Measurements from ENCODE around the gene TPRG1. TPM values are rescaled to one million over a fixed set of nuclear protein-coding genes. Genes with fewer than 3 reads are reported as not detected.

TPRG1 gene
- total RNA-seq, 4 donors from 2014 or later = 31.3 to 72.0 (median 47.0) TPM

DNA sequence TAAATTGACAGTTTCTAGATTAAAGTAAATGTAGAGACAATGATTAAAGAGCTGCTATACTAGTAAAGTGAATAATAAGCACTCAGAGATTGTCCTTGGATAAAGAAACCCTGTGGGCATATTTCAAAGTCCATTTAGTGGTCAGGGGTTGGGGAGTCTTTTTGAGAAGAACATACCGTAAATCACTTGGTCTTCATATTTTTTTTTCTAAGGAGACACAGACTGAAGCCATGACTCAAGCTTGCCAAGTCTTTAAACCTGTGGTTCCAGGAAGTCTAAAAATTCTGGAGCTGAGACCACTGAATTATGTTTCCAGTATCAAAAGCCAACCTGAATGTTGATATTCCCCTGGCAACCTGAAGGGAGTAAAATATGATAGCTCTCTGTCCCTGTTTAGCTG is 171.0 kb downstream of the TPRG1 start:
- TF ChIP-seq, protein P1, sequence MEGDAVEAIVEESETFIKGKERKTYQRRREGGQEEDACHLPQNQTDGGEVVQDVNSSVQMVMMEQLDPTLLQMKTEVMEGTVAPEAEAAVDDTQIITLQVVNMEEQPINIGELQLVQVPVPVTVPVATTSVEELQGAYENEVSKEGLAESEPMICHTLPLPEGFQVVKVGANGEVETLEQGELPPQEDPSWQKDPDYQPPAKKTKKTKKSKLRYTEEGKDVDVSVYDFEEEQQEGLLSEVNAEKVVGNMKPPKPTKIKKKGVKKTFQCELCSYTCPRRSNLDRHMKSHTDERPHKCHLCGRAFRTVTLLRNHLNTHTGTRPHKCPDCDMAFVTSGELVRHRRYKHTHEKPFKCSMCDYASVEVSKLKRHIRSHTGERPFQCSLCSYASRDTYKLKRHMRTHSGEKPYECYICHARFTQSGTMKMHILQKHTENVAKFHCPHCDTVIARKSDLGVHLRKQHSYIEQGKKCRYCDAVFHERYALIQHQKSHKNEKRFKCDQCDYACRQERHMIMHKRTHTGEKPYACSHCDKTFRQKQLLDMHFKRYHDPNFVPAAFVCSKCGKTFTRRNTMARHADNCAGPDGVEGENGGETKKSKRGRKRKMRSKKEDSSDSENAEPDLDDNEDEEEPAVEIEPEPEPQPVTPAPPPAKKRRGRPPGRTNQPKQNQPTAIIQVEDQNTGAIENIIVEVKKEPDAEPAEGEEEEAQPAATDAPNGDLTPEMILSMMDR (IDR thresholded peaks at IDR 0.05; ENCODE audit: low read depth) = no peak

DNA sequence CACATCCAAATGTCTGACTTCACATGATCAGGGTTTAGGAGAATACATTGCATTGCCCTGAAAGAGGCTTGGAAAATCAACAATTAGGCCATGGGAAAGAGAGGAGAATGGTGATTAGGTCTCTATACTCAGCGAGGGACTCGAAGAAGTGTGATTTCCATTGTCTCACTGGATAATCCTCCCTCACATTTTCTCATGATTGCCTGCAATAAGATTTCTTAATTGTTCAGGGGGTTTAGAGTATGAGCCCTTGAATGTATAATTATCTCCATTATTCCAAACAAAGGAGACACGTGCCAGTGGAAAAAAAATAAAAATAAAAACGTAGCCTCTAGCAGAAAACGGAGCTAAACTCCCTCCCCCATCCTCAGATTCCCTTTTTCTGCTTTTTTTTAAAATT is 173.2 kb downstream of the TPRG1 start:
- TF ChIP-seq, protein P1 (IDR thresholded peaks at IDR 0.05; ENCODE audit: low read depth) = no peak

DNA sequence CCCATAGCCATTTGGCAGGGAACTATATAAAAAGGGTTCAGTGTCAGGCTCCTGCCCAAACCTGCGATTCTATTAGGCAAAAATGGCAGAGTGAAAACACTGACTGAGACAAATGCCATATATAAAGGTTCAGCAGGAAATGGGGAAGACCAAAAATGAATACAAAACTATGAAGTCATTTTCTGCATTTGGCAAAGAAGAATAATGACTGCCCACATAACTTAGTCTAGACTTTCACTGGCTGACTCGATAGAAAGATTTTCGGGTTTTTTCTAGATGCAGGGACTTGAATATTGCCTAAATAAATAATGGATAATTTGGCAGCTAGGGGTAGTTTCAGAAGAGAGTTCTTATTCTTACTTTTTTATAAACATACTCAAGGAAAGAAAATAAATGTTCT is 178.0 kb downstream of the TPRG1 start:
- TF ChIP-seq, protein P1 (IDR thresholded peaks at IDR 0.05; ENCODE audit: low read depth) = no peak

DNA sequence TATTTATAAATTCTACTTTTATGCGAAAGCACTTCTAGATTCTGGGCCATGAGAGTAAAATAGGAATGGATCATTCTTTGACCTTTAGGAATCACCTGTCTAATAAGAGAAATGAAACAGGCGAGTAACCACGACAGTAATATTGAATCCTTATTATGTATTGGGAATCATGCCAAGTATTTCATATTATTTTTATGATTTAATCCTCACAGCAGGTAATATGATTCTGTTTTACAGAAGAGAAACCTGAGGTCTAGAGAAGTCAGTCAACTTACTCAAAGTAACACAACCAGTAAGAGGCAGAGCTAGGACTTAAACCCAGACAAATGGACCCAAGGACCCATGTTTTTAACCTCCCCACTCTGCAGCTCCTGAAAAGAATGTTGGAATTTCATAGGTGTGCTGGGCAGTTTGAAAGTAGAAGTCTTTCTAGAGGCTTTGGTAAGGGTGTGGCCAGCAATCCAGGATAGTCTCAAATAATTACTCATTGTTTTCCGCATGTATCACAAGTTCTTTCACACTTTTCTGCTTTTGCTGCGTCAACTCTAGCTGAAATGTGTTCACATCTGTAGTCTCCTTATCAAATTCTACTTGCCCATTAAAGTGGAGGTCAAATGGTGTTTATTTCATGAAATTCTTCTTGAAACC is 181.7 kb downstream of the TPRG1 start:
- TF ChIP-seq, protein P1 (IDR thresholded peaks at IDR 0.05; ENCODE audit: low read depth) = no peak

DNA sequence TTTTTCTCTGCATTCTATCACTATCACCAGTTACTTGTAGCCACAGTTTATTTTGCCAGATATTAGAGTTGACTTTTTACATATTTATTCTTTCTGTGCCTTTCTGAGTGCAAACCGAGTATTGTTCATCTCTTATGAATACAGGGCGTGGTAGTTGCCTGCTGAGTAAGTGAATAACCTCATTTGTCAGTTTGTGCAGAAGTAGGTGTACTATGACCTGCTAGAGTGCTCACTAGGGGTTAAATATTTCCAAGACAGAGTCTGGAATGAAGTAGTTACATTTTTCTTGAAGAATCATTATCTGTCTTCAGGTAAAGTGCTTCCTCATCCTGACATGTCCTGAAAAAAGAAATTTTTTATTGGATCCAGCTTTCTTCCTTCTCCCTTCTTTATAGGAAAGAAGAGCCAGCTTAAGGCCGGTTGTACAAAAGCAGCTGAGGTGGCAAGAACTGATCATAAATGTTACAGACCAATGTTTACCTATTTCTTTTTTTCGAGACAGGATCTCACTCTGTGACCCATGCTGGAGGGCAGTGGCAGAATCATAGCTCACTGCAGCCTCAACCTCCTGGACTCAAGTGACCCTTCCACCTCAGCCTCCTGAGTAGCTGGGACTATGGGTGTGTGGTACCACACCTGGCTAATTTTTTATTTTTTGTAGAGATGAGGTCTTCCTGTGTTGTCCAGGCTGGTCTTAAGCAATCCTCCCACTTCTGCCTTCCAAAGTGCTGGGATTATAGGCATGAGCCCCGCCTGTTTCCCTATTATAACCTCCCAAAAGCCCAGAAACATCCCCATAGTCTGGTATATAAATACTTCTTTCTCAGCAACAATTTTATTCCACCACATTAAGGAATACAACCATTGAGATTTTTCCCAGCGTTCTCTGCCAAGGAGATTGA is 182.5 kb downstream of the TPRG1 start:
- TF ChIP-seq, protein P1 (IDR thresholded peaks at IDR 0.05; ENCODE audit: low read depth) = no peak

DNA sequence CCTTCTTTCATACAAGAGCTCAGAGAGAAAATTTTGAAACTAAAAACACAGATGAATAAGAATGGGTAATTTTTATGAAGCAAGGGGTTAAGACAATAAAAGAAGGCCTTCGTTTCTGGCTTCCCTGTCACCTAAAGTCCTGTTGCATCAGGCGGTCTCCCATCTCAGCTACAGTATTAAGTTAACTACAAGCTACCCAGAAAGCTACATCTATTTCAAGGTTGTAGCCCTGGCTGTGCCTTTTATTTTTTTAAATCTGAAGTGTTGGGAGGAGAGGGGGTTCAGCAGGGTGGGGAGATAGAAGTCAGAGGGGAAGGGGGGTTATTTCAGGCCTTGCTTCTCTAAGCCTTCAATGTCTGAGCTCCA is 183.3 kb downstream of the TPRG1 start:
- TF ChIP-seq, protein P1 (IDR thresholded peaks at IDR 0.05; ENCODE audit: low read depth) = no peak

DNA sequence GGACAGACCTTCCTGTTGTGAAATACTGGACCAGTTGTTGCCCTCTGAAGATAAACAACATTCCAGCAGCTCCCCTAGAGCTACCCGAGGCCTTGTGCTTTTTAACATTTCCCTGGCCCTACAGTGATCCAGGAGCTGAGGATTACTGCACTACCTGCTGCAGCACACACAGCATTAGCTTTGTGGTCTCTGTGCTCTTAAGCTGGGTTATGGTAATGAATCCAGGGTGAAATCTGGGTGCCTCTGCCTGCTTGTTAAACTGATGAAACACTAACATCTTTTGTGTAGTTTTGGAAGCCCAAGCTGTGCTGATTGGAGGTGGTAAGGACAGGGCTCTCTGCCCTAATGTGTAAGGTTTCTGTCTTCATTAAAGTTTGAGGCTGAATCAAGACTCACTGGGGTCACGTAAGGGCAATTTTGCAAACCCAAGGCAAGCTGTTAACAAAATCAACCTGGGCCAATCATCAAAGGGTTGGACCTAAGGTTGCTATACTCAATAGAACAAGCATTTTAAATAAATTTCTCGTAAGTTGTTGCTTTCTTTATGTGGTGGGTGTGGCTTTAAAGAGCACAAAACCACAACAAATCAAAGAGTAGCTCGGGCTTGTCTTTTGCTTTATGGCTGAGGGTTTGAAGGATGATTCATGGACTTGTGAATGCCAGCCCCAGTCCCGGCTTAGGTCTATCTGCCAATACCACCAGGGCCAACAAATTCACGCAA is 183.9 kb downstream of the TPRG1 start:
- TF ChIP-seq, protein P1 (IDR thresholded peaks at IDR 0.05; ENCODE audit: low read depth) = no peak

All from subcutaneous adipose tissue (tissue), 4 donors.